ENCODE measurements around the gene KRT13.

GRCh38 chr17:41503202-41503601 lies 2.2 kb downstream of the KRT13 start:
- TF ChIP-seq CTCF (IDR thresholded peaks at IDR 0.05) (no peak), POLR2A (IDR thresholded peaks at IDR 0.05) (no peak), EP300 (IDR thresholded peaks at IDR 0.05) (no peak), POLR2AphosphoS5 (IDR thresholded peaks at IDR 0.05) (no peak)

Measured in gastroesophageal sphincter (tissue), 3 donors.